Trophoblast cell (in vitro differentiated cells and primary cell): Measurements from ENCODE around the gene SREBF1.

Experiments
- DNase-seq, 2 donors: peaks; one replicate each; pipeline ENCODE4 v3.0.0-alpha.2; 2016
- H2AFZ ChIP-seq: 2 replicates; pipeline ENCODE4 v1.6.1; 2013; ENCODE audit warnings: low read length, moderate library complexity, mild to moderate bottlenecking; ENCODE audit not compliant: insufficient read depth, poor library complexity
- H2AK5ac ChIP-seq: 2 replicates; pipeline ENCODE4 v1.6.1; 2013; ENCODE audit warnings: mild to moderate bottlenecking, low read length
- H2BK120ac ChIP-seq: 2 replicates; pipeline ENCODE4 v1.6.1; 2013; ENCODE audit warnings: low read length, mild to moderate bottlenecking, moderate library complexity; ENCODE audit not compliant: insufficient read depth, poor library complexity
- H2BK12ac ChIP-seq: 2 replicates; pipeline ENCODE4 v1.6.1; 2013; ENCODE audit warnings: mild to moderate bottlenecking, low read length, moderate library complexity
- H2BK5ac ChIP-seq: 2 replicates; pipeline ENCODE4 v1.6.1; 2013; ENCODE audit warnings: low read length, low read depth, moderate library complexity, mild to moderate bottlenecking; ENCODE audit not compliant: poor library complexity
- H3K14ac ChIP-seq: 2 replicates; pipeline ENCODE4 v1.6.1; 2013; ENCODE audit warnings: mild to moderate bottlenecking, low read length
- H3K18ac ChIP-seq: 2 replicates; pipeline ENCODE4 v1.6.1; 2013; ENCODE audit warnings: mild to moderate bottlenecking, low read length
- H3K23ac ChIP-seq: 2 replicates; pipeline ENCODE4 v1.6.1; 2013; ENCODE audit warnings: low read length
- H3K27ac ChIP-seq: 2 replicates; pipeline ENCODE4 v1.5.1; 2013; ENCODE audit warnings: low read depth, mild to moderate bottlenecking, inconsistent platforms, low read length, moderate library complexity
- H3K27me3 ChIP-seq: 2 replicates; pipeline ENCODE4 v1.6.1; 2013; ENCODE audit warnings: inconsistent platforms, mild to moderate bottlenecking, low read length, moderate library complexity; ENCODE audit not compliant: insufficient read depth
- H3K36me3 ChIP-seq, 2 experiments: 1 replicate in 1 of 2; 2 replicates in 1 of 2; pipeline ENCODE4 v1.6.1; 2013; ENCODE audit warnings: low read length in 2 of 2, mild to moderate bottlenecking in 2 of 2, moderate library complexity in 1 of 2; ENCODE audit not compliant: insufficient read depth in 2 of 2, control insufficient read depth in 1 of 2
- H3K4ac ChIP-seq: 2 replicates; pipeline ENCODE4 v1.6.1; 2013; ENCODE audit warnings: low read depth, mild to moderate bottlenecking, low read length, moderate library complexity
- H3K4me1 ChIP-seq, 2 experiments: 1 replicate in 1 of 2; 2 replicates in 1 of 2; pipeline ENCODE4 v1.6.1; 2013; ENCODE audit warnings: low read length in 2 of 2, mild to moderate bottlenecking in 2 of 2, moderate library complexity in 1 of 2; ENCODE audit not compliant: insufficient read depth in 2 of 2, control insufficient read depth in 1 of 2
- H3K4me2 ChIP-seq: 2 replicates; pipeline ENCODE4 v1.6.1; 2013; ENCODE audit warnings: inconsistent platforms, mild to moderate bottlenecking, low read length, moderate library complexity
- H3K4me3 ChIP-seq: 2 replicates; pipeline ENCODE4 v1.5.1; 2013; ENCODE audit warnings: mild to moderate bottlenecking, low read depth, low read length, inconsistent platforms
- H3K79me1 ChIP-seq: one replicate; pipeline ENCODE4 v1.6.1; 2013; ENCODE audit warnings: low read length
- H3K79me2 ChIP-seq: 2 replicates; pipeline ENCODE4 v1.6.1; 2013; ENCODE audit warnings: low read length, mild to moderate bottlenecking; ENCODE audit not compliant: control insufficient read depth, insufficient read depth, poor library complexity
- H3K9ac ChIP-seq: 2 replicates; pipeline ENCODE4 v1.6.1; 2013; ENCODE audit warnings: mild to moderate bottlenecking, low read length
- H3K9me3 ChIP-seq: 2 replicates; pipeline ENCODE4 v1.6.1; 2013; ENCODE audit warnings: low read depth, mild to moderate bottlenecking, control low read depth, inconsistent platforms, low read length; ENCODE audit not compliant: insufficient read depth
- H4K12ac ChIP-seq: 2 replicates; pipeline ENCODE4 v1.6.1; 2013; ENCODE audit warnings: low read depth, mild to moderate bottlenecking, low read length, moderate library complexity
- H4K8ac ChIP-seq: 2 replicates; pipeline ENCODE4 v1.6.1; 2013; ENCODE audit warnings: low read depth, mild to moderate bottlenecking, low read length, moderate library complexity
- H4K91ac ChIP-seq: one replicate; pipeline ENCODE4 v1.6.1; 2013; ENCODE audit warnings: low read depth, mild to moderate bottlenecking, low read length, moderate library complexity
- WGBS: extraction: QIAGEN DNeasy Blood & Tissue Kit; methylation state at CpG from one replicate; pipeline ENCODE4 v1.1.7; 2013; ENCODE audit warnings: missing lambda C conversion rate; ENCODE audit not compliant: insufficient read length, insufficient coverage; ENCODE audit errors: extremely low coverage; 5-methylcytosine and 5-hydroxymethylcytosine counted together

SREBF1 gene

GRCh38 chr17:17788967-17789366 is 47.8 kb downstream of the SREBF1 start:
- Histone ChIP-seq H3K27ac (no peak overlapping the region), H3K4me1 (peaks cover 24 to 30% of the 10 kb centered on the region in 2 experiments), H3K4ac (no peak overlapping the region), H4K12ac (no peak overlapping the region), H2BK120ac (no peak overlapping the region), H2AFZ (no peak overlapping the region), H3K4me2 (no peak overlapping the region), H3K9me3 (peaks cover 2% of the 10 kb centered on the region), H3K14ac (no peak overlapping the region), H2BK12ac (no peak overlapping the region), H3K79me2 (no peaks in the 10 kb centered on the region), H3K23ac (no peak overlapping the region), H3K9ac (no peak overlapping the region), H3K18ac (no peak overlapping the region), H3K36me3 (peaks cover 11 to 12% of the 10 kb centered on the region in 2 experiments), H2AK5ac (no peak overlapping the region), H4K8ac (no peak overlapping the region), H4K91ac (no peak overlapping the region), H3K79me1 (no peaks in the 10 kb centered on the region), H3K27me3 (no peaks in the 10 kb centered on the region), H3K4me3 (no peak overlapping the region), H2BK5ac (no peak overlapping the region)
- no CpG with 5 or more reads among the region's 8 CpGs for WGBS
- DNase-seq, result no peak

DNA sequence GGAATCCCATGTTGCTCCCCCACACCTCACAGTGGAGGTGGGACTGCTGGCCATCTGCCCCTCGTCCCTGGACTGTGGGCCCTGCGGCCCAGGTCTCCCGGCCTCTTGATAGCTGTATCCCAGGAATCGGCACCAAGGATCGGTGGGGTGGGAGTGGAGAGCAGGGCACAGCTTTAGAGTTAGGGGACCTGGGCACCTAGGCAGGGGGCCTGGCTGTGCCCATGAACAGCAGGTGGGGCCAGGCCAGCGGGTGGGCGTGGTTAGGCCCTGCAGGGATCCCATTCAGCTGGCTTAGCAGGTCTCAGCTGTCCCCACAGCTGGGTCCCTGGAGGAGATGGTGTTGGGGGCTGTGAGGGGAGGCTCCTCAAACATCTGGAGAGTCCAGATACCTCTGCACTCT is 49.2 kb downstream of the SREBF1 start:
- peaks cover 2% of the 10 kb centered on the region for H3K9me3 ChIP-seq
- H3K79me1 ChIP-seq, result peaks cover 8% of the 10 kb centered on the region
- no peak for DNase-seq
- no CpG with 5 or more reads among the region's 7 CpGs for WGBS
- H3K4me2 ChIP-seq, result no peak overlapping the region
- H4K91ac ChIP-seq, result no peak overlapping the region
- peaks cover 2% of the 10 kb centered on the region for H3K79me2 ChIP-seq
- H4K12ac ChIP-seq, result no peak overlapping the region
- no peak overlapping the region for H3K4me3 ChIP-seq
- no peak overlapping the region for H3K18ac ChIP-seq
- H2BK120ac ChIP-seq, result no peak overlapping the region
- H3K9ac ChIP-seq, result no peak overlapping the region
- H3K36me3 ChIP-seq, result no peaks in the 10 kb centered on the region
- H2AFZ ChIP-seq, result no peak overlapping the region
- H2BK5ac ChIP-seq, result no peak overlapping the region
- H3K27me3 ChIP-seq, result no peaks in the 10 kb centered on the region
- no peak overlapping the region for H3K27ac ChIP-seq
- peaks cover 29 to 30% of the 10 kb centered on the region in 2 experiments for H3K4me1 ChIP-seq
- H3K23ac ChIP-seq, result no peak overlapping the region
- H4K8ac ChIP-seq, result no peak overlapping the region
- no peak overlapping the region for H3K4ac ChIP-seq
- no peak overlapping the region for H2BK12ac ChIP-seq
- H3K14ac ChIP-seq, result no peak overlapping the region
- H2AK5ac ChIP-seq, result no peak overlapping the region

GRCh38 chr17:17786998-17787397 is 49.8 kb downstream of the SREBF1 start:
- WGBS, result no CpG with 5 or more reads among the region's 2 CpGs

DNA sequence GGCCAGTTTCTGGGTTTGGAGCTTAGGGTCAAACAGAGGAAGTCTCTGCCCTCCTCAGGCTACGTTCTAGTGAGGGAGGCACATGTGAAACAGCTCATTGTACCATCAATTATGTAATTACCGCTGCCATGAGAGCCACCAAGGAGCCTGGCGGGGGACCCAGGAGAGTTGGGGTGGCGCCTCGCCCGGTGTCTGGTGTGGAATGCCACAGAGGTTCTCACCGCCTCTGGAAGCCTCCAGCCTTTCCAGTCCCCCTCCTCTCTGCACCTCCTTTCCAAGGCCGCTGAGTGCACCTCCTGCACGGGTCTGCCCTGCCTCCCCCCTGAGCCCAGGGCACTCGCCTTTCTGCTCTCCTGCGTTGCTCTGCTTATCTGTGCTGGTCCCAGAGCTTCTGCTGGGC is 51.4 kb downstream of the SREBF1 start:
- no peak for DNase-seq
- no peak overlapping the region for H4K12ac ChIP-seq
- H3K4me2 ChIP-seq, result no peak overlapping the region
- H3K4me1 ChIP-seq, result peaks cover 36 to 38% of the 10 kb centered on the region in 2 experiments
- no peak overlapping the region for H2BK12ac ChIP-seq
- H3K79me1 ChIP-seq, result peaks cover 25% of the 10 kb centered on the region
- no peaks in the 10 kb centered on the region for H3K27me3 ChIP-seq
- H3K23ac ChIP-seq, result no peak overlapping the region
- no peak overlapping the region for H2AFZ ChIP-seq
- H3K27ac ChIP-seq, result no peak overlapping the region
- no peak overlapping the region for H3K9ac ChIP-seq
- no peak overlapping the region for H3K14ac ChIP-seq
- H2BK120ac ChIP-seq, result no peak overlapping the region
- no peak overlapping the region for H4K91ac ChIP-seq
- H2BK5ac ChIP-seq, result no peak overlapping the region
- peaks cover 6% of the 10 kb centered on the region for H3K79me2 ChIP-seq
- peaks cover 2% of the 10 kb centered on the region for H3K9me3 ChIP-seq
- no peak overlapping the region for H3K4ac ChIP-seq
- H4K8ac ChIP-seq, result no peak overlapping the region
- no peak overlapping the region for H3K18ac ChIP-seq
- H3K36me3 ChIP-seq, result no peaks in the 10 kb centered on the region
- H2AK5ac ChIP-seq, result no peak overlapping the region
- H3K4me3 ChIP-seq, result no peak overlapping the region
- no CpG with 5 or more reads among the region's 11 CpGs for WGBS

More at GRCh38 chr17:17786998-17787397, 49.8 kb downstream of the SREBF1 start:
- Histone ChIP-seq H3K9ac (no peak overlapping the region), H3K14ac (no peak overlapping the region), H3K79me2 (peaks cover 4% of the 10 kb centered on the region), H3K9me3 (peaks cover 2% of the 10 kb centered on the region), H3K79me1 (peaks cover 12% of the 10 kb centered on the region), H2AK5ac (no peak overlapping the region), H4K12ac (no peak overlapping the region), H3K4me2 (no peak overlapping the region), H2BK120ac (no peak overlapping the region), H3K36me3 (no peaks in the 10 kb centered on the region), H2AFZ (no peak overlapping the region), H3K27ac (no peak overlapping the region), H3K27me3 (no peaks in the 10 kb centered on the region), H3K18ac (no peak overlapping the region), H2BK12ac (no peak overlapping the region), H4K91ac (no peak overlapping the region), H3K23ac (no peak overlapping the region), H4K8ac (no peak overlapping the region), H3K4me1 (peaks cover 26 to 27% of the 10 kb centered on the region in 2 experiments), H2BK5ac (no peak overlapping the region), H3K4ac (no peak overlapping the region), H3K4me3 (no peak overlapping the region)
- no peak for DNase-seq
